ENCODE data around the gene DMRTC2.
A peak's percentile ranks its signal among the peaks of the same experiment; 100 is the strongest.

Gene DMRTC2

DNA sequence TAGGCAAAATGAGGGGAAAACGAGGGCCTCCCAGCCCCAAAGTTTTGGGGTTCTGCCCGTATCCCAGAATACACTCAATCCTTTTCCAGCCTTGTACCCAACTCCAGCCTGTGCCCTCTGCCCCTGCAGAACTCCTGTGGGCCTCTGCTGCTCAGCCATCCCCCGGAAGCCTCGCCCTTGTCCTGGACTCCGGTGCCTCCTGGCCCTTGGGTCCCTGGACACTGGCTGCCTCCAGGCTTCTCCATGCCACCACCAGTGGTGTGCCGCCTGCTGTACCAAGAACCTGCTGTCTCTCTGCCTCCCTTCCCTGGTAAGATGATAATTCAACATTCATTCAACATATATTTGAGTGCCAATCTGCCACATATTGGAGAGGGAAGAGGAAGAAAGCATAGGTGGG lies 3.8 kb downstream of the DMRTC2 start:
- DNase-seq: no peak

GRCh38 chr19:41849067-41849466 lies 4.2 kb downstream of the DMRTC2 start:
- no peak for DNase-seq

- no peak for DNase-seq
Measured at GRCh38 chr19:41850381-41850780, 5.5 kb downstream of the DMRTC2 start.

DNA sequence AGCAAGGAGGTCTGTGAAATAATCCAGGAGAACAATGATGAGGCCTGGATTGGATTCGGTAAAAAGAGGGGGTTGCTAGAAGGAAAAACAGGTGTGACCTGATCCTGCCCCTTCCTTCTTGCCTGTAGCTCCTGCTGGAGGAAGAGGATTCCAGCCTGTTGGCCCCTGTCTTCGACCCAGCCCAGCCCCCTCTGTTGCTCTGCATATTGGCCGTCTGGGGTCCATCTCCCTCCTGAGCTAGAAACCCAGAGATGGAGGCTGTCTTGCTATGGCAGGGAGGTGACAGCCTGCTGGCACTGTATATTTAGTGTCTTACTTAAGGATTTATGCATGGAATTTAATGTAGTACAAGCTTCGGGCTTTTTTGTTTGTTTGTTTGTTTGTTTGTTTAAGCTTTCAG lies 6.6 kb downstream of the DMRTC2 start:
- no peak for DNase-seq

DNA sequence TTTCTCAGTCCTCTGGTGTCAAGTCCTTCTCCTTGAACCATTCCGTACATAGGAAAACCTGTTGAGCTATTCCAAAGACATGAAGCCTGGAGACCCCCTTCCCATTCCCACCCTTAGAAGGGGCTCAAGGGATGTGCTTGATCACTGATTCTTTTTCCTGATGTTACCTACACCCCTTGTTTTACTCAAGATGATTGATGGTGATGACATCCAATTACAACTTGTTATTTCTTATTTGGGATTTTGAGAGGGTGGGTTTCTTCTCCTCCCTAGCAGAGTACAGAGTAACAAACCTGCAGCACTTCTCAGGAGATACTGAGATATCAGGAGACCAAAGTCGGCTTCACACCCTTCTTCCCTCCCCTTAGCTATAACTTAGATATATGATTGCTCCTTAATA lies 8.5 kb downstream of the DMRTC2 start:
- no peak for DNase-seq

GRCh38 chr19:41853768-41854167 lies 8.9 kb downstream of the DMRTC2 start:
- DNase-seq: no peak

- no peak for DNase-seq
Measured at GRCh38 chr19:41859213-41859617, 14.4 kb downstream of the DMRTC2 start.

- peak; percentile 100 for DNase-seq
Measured at GRCh38 chr19:41859618-41860418, 15.0 kb downstream of the DMRTC2 start, which contains the start of gene RPS19. Gene RPS19, plus strand, starts transcription at chr19:41860255. Its CDS starts 520 bp downstream, at chr19:41860775.

GRCh38 chr19:41860419-41861115 lies 15.7 kb downstream of the DMRTC2 start:
- no peak for DNase-seq

- DNase-seq: no peak
Measured at GRCh38 chr19:41861116-41861768, 16.4 kb downstream of the DMRTC2 start.

DNA sequence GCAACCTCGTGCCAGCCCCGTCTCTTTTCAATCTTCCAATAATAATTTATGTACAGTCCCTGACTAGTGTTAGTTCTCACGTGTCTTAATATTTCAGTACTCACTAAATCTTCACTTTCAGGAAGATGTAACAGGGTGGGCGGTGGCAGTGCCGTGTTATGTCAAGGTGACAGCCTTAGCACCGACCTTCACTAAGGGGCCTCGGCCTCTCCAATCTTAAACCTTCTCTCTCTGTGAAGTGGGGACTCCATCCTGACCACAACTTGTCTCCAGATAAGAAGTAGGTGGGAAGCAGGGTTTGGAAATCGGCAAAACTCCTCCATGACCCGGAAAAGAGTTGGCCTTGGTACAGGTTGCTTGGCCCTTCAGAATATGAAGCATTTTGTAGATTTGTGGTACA lies 17.0 kb downstream of the DMRTC2 start:
- no peak for DNase-seq

GRCh38 chr19:41862445-41862986 lies 17.7 kb downstream of the DMRTC2 start:
- DNase-seq: no peak

DNA sequence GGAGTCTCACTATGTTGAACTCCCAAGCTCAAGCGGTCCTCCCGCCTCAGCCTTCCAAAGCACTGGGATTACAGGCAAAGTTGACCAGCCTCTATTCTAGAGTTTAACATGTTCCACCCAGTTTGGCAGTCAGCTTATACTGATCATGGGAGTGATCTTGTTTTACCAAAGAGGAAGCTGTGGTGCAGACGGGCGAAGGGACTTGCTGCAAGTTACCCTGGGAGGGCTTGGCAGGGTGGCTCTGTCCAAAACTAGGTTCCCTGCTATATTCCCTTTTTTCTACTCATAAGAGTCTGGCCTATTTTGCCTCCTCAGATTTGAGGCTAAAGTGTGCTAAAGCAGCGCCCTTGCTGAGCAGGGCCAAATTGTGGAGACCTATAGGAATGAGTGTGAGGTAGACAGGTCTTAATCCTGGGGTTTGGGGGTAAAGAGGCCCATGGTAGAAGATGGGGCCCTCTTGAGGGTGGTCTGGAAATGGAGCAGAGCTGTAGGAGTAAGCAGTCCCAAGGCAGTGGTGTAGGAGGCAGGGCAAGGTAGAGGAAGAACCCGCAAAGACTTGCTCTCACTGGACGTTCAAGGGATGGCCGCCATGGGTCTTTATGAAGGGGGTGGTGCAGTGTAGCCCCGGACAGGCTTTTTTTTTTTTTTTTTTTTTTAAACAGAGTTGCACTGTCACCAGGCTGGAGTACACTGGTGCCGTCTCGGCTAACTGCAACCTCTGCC lies 18.5 kb downstream of the DMRTC2 start:
- DNase-seq: no peak

GRCh38 chr19:41864374-41864773 lies 19.5 kb downstream of the DMRTC2 start:
- no peak for DNase-seq

- DNase-seq: no peak
Measured at GRCh38 chr19:41866284-41866683, 21.4 kb downstream of the DMRTC2 start.

GRCh38 chr19:41868120-41868988 lies 23.5 kb downstream of the DMRTC2 start:
- no peak for DNase-seq

- no peak for DNase-seq
Measured at GRCh38 chr19:41868989-41869300, 24.1 kb downstream of the DMRTC2 start.

GRCh38 chr19:41869374-41869955 lies 24.6 kb downstream of the DMRTC2 start:
- no peak for DNase-seq

DNA sequence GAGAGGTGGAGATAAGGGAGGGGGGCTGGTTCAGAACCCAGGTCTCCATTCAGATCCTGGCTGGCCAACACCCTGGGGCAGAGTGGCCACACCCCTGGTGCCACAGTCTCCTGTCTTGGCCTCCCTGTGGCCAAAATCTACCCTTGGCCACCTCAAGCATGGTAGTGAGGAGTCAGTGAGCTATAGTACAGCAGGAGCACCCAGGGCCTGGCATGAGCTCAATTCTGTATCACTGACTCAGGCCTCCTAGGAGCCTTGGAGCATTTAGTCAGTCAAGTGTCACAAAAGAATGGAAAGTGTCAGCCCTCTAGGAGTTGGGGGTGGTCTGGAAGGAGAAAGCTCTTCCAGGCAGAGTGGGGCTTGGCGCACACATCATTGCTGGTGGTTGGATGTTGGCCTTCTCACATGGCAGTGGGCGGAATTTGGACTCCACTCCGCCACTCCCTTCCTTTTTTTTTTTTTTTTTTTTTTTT lies 25.6 kb downstream of the DMRTC2 start:
- DNase-seq: no peak

DNA sequence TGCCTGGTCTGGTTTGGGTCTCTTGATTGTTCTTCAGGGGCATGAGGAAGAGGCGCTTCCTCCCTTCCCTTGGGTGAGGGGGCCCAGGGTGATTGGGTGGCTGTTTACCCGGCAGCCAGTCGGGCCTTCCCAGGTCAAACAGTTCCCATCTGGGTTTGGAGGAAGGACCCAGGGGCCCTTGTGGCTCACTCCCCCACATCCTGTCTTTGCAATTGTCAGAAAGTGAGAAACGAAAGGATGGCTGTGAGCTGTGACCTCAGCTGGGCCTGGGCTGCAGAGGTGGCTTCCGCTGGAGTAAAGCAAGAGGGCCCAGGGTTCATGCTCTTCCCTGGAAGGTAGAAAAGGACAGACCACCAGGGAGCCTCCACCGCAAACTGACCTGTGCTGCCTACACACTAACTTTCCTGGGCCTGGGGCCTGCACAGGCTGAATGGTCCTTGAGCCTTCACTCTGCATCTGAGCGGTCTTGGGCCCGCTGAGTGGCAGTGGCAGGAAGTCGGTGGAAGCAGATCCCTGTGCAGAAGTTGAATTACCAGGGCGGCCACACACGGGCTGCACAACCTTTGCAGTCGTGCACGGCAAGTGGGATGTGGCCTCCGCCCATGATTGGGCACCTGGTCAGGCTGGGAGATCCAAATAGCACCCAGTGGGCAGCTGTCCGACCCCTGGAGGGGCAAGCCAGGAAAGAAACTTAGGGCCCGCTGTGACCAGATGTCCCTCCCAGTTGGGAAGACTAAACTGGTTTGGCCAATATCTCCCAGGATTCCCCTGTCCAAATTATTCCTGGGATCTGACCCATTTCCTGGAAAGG lies 26.9 kb downstream of the DMRTC2 start:
- DNase-seq: peak; percentile 53

GRCh38 chr19:41872384-41872774 lies 27.5 kb downstream of the DMRTC2 start:
- no peak for DNase-seq
